Stomach smooth muscle (tissue), 2 donors: ENCODE results near the gene TNFRSF4.

ENCODE experiments used
- H3K27ac ChIP-seq: one replicate; pipeline ENCODE4 v1.7.0; 2013; ENCODE audit warnings: mild to moderate bottlenecking, low read length, inconsistent platforms
- H3K27me3 ChIP-seq, 2 donors: one replicate each; pipeline ENCODE4 v1.7.0; 2013; ENCODE audit warnings: low read length in 2 of 2; ENCODE audit not compliant: insufficient read depth in 2 of 2, control insufficient read depth in 1 of 2
- H3K36me3 ChIP-seq, 2 donors: one replicate each; pipeline ENCODE4 v1.7.0; 2013; ENCODE audit warnings: low read length in 2 of 2; ENCODE audit not compliant: control insufficient read depth in 2 of 2, insufficient read depth in 2 of 2
- H3K4me1 ChIP-seq: one replicate; pipeline ENCODE4 v1.7.0; 2013; ENCODE audit warnings: low read length; ENCODE audit not compliant: control insufficient read depth, insufficient read depth
- H3K4me3 ChIP-seq, 2 donors: one replicate each; pipeline ENCODE4 v1.7.0; 2013; ENCODE audit warnings: low read length in 2 of 2
- H3K9ac ChIP-seq, 2 donors: one replicate each; pipeline ENCODE4 v1.7.0; 2013; ENCODE audit warnings: low read length in 2 of 2, mild to moderate bottlenecking in 1 of 2
- H3K9me3 ChIP-seq, 2 donors: one replicate each; pipeline ENCODE4 v1.7.0; 2013; ENCODE audit warnings: low read length in 2 of 2; ENCODE audit not compliant: control insufficient read depth in 2 of 2
- donor health status: healthy.
- donor health status: Pancreatic carcinoma.

The TNFRSF4 gene

GRCh38 chr1:1183833-1184775 lies 29.8 kb downstream of the TNFRSF4 start:
- H3K4me3 ChIP-seq = no peak overlapping the region
- H3K9ac ChIP-seq = no peak overlapping the region
- no peaks in the 10 kb centered on the region for H3K4me1 ChIP-seq
- H3K27ac ChIP-seq = no peak overlapping the region
- no peaks in the 10 kb centered on the region for H3K36me3 ChIP-seq
- no peaks in the 10 kb centered on the region for H3K9me3 ChIP-seq
- H3K27me3 ChIP-seq = peaks cover 2 to 3% of the 10 kb centered on the region in 2 donors

GRCh38 chr1:1183221-1183747 lies 30.7 kb downstream of the TNFRSF4 start:
- Histone ChIP-seq H3K36me3 (no peaks in the 10 kb centered on the region), H3K27ac (no peak overlapping the region), H3K9ac (no peak overlapping the region), H3K27me3 (peaks cover 5 to 6% of the 10 kb centered on the region in 2 donors), H3K4me3 (no peak overlapping the region), H3K4me1 (no peaks in the 10 kb centered on the region), H3K9me3 (no peaks in the 10 kb centered on the region)

GRCh38 chr1:1182491-1183220 lies 31.3 kb downstream of the TNFRSF4 start:
- H3K4me1 ChIP-seq = no peaks in the 10 kb centered on the region
- H3K4me3 ChIP-seq = no peak overlapping the region
- no peak overlapping the region for H3K9ac ChIP-seq
- H3K27ac ChIP-seq = no peak overlapping the region
- H3K9me3 ChIP-seq = no peaks in the 10 kb centered on the region
- H3K36me3 ChIP-seq = no peaks in the 10 kb centered on the region
- peaks cover 7 to 9% of the 10 kb centered on the region in 2 donors for H3K27me3 ChIP-seq

- Histone ChIP-seq H3K27ac (no peak overlapping the region), H3K36me3 (no peaks in the 10 kb centered on the region), H3K4me3 (no peak overlapping the region), H3K27me3 (peaks cover 11 to 12% of the 10 kb centered on the region in 2 donors), H3K4me1 (no peaks in the 10 kb centered on the region), H3K9ac (no peak overlapping the region), H3K9me3 (no peaks in the 10 kb centered on the region)
Measured at GRCh38 chr1:1181938-1182410, 32.0 kb downstream of the TNFRSF4 start.

GRCh38 chr1:1181129-1181937 lies 32.6 kb downstream of the TNFRSF4 start:
- H3K27ac ChIP-seq = no peak overlapping the region
- no peaks in the 10 kb centered on the region for H3K4me1 ChIP-seq
- no peaks in the 10 kb centered on the region for H3K36me3 ChIP-seq
- H3K27me3 ChIP-seq = peaks cover 14 to 17% of the 10 kb centered on the region in 2 donors
- H3K9ac ChIP-seq = no peak overlapping the region
- no peak overlapping the region for H3K4me3 ChIP-seq
- no peaks in the 10 kb centered on the region for H3K9me3 ChIP-seq

GRCh38 chr1:1179983-1180861 lies 33.7 kb downstream of the TNFRSF4 start:
- H3K27me3 ChIP-seq = peaks cover 14 to 18% of the 10 kb centered on the region in 2 donors
- no peak overlapping the region for H3K9ac ChIP-seq
- H3K36me3 ChIP-seq = no peaks in the 10 kb centered on the region
- H3K9me3 ChIP-seq = no peaks in the 10 kb centered on the region
- no peak overlapping the region for H3K4me3 ChIP-seq
- H3K4me1 ChIP-seq = no peaks in the 10 kb centered on the region
- H3K27ac ChIP-seq = no peak overlapping the region

GRCh38 chr1:1179346-1179982 lies 34.5 kb downstream of the TNFRSF4 start:
- Histone ChIP-seq H3K4me3 (no peak overlapping the region), H3K27ac (no peak overlapping the region), H3K9me3 (no peaks in the 10 kb centered on the region), H3K4me1 (no peaks in the 10 kb centered on the region), H3K36me3 (no peaks in the 10 kb centered on the region), H3K27me3 (peaks cover 16 to 20% of the 10 kb centered on the region in 2 donors), H3K9ac (no peak overlapping the region)

- peaks cover 19 to 25% of the 10 kb centered on the region in 2 donors for H3K27me3 ChIP-seq
- H3K36me3 ChIP-seq = no peaks in the 10 kb centered on the region
- H3K9ac ChIP-seq = no peak overlapping the region
- H3K4me1 ChIP-seq = no peaks in the 10 kb centered on the region
- no peak overlapping the region for H3K27ac ChIP-seq
- no peaks in the 10 kb centered on the region for H3K9me3 ChIP-seq
- no peak overlapping the region for H3K4me3 ChIP-seq
Measured at GRCh38 chr1:1178794-1179331, 35.1 kb downstream of the TNFRSF4 start.
